Memory B cell (primary cell): ENCODE data around the gene GAS2L1.

Experiments
- ATAC-seq: fragments of 150-1000 bp; cut with Tn5 transposase; 2 replicates; pipeline ENCODE4 v1.10.0; 2021; ENCODE audit warnings: low read depth, mild to moderate bottlenecking, moderate library complexity
- DNase-seq, 2 donors: peaks; one replicate each; pipeline ENCODE4 v3.0.0; 2022; ENCODE audit warnings: low spot score in 2 of 2
- H3K27ac Mint-ChIP-seq: one replicate; pipeline ENCODE4 v1.8.0; 2022; ENCODE audit warnings: mild to moderate bottlenecking, moderate library complexity, mixed read lengths
- H3K27me3 Mint-ChIP-seq: one replicate; pipeline ENCODE4 v1.8.0; 2022; ENCODE audit warnings: mixed read lengths
- H3K36me3 Mint-ChIP-seq: one replicate; pipeline ENCODE4 v1.8.0; 2022; ENCODE audit warnings: mild to moderate bottlenecking, mixed read lengths
- H3K4me1 Mint-ChIP-seq: one replicate; pipeline ENCODE4 v1.8.0; 2022; ENCODE audit warnings: mixed read lengths
- H3K4me3 Mint-ChIP-seq: one replicate; pipeline ENCODE4 v1.8.0; 2022; ENCODE audit warnings: mild to moderate bottlenecking, moderate library complexity, mixed read lengths
- H3K9me3 Mint-ChIP-seq: one replicate; pipeline ENCODE4 v1.8.0; 2022; ENCODE audit warnings: mixed read lengths

Gene GAS2L1

GRCh38 chr22:29298641-29299040 is 7.8 kb upstream of the GAS2L1 start:
- ATAC-seq (no peak), DNase-seq (no peak)
- Mint-ChIP-seq H3K4me3 (no peak overlapping the region), H3K36me3 (peaks cover 33% of the 10 kb centered on the region), H3K27me3 (no peaks in the 10 kb centered on the region), H3K27ac (no peak overlapping the region), H3K9me3 (no peaks in the 10 kb centered on the region), H3K4me1 (peaks cover 9% of the 10 kb centered on the region)

- no peak for ATAC-seq
- no peaks in the 10 kb centered on the region for H3K9me3 Mint-ChIP-seq
- no peaks in the 10 kb centered on the region for H3K27me3 Mint-ChIP-seq
- no peak overlapping the region for H3K27ac Mint-ChIP-seq
- peaks cover 31% of the 10 kb centered on the region for H3K36me3 Mint-ChIP-seq
- no peak for DNase-seq
- no peak overlapping the region for H3K4me3 Mint-ChIP-seq
- peaks cover 10% of the 10 kb centered on the region for H3K4me1 Mint-ChIP-seq
These were observed 7.1 kb upstream of the GAS2L1 start for GRCh38 chr22:29299136-29299900.

GRCh38 chr22:29300467-29300806 is 6.0 kb upstream of the GAS2L1 start:
- peak overlapping the region; percentile 36 for H3K27ac Mint-ChIP-seq
- H3K27me3 Mint-ChIP-seq: peaks cover 4% of the 10 kb centered on the region
- H3K9me3 Mint-ChIP-seq: no peaks in the 10 kb centered on the region
- peaks cover 31% of the 10 kb centered on the region for H3K36me3 Mint-ChIP-seq
- DNase-seq (no peak), ATAC-seq (peak; percentile 8)
- peaks cover 13% of the 10 kb centered on the region for H3K4me1 Mint-ChIP-seq
- H3K4me3 Mint-ChIP-seq: no peak overlapping the region

GRCh38 chr22:29300807-29301601 is 5.4 kb upstream of the GAS2L1 start:
- ATAC-seq (peak; percentile 16), DNase-seq (no peak)
- Mint-ChIP-seq H3K27me3 (peaks cover 6% of the 10 kb centered on the region), H3K9me3 (no peaks in the 10 kb centered on the region), H3K4me1 (peaks cover 16% of the 10 kb centered on the region), H3K36me3 (peaks cover 28% of the 10 kb centered on the region), H3K4me3 (no peak overlapping the region), H3K27ac (peak overlapping the region; percentile 36)

- Mint-ChIP-seq H3K36me3 (peaks cover 28% of the 10 kb centered on the region), H3K27me3 (peaks cover 9% of the 10 kb centered on the region), H3K9me3 (no peaks in the 10 kb centered on the region), H3K4me1 (peaks cover 21% of the 10 kb centered on the region), H3K4me3 (no peak overlapping the region), H3K27ac (no peak overlapping the region)
- DNase-seq (no peak), ATAC-seq (no peak)
These were observed 4.6 kb upstream of the GAS2L1 start for GRCh38 chr22:29301716-29302401.

GRCh38 chr22:29302402-29302680 is 4.1 kb upstream of the GAS2L1 start:
- Mint-ChIP-seq H3K9me3 (no peaks in the 10 kb centered on the region), H3K27me3 (peaks cover 10% of the 10 kb centered on the region), H3K4me1 (peaks cover 22% of the 10 kb centered on the region), H3K36me3 (peaks cover 25% of the 10 kb centered on the region), H3K4me3 (no peak overlapping the region), H3K27ac (no peak overlapping the region)
- DNase-seq: no peak
- ATAC-seq: no peak

- H3K27ac Mint-ChIP-seq: no peak overlapping the region
- DNase-seq (no peak), ATAC-seq (no peak)
- peaks cover 20% of the 10 kb centered on the region for H3K36me3 Mint-ChIP-seq
- H3K27me3 Mint-ChIP-seq: peaks cover 14% of the 10 kb centered on the region
- H3K9me3 Mint-ChIP-seq: no peaks in the 10 kb centered on the region
- H3K4me1 Mint-ChIP-seq: peaks cover 25% of the 10 kb centered on the region
- H3K4me3 Mint-ChIP-seq: no peak overlapping the region
These were observed 3.6 kb upstream of the GAS2L1 start for GRCh38 chr22:29302681-29303465.

GRCh38 chr22:29305836-29306174 is 645 bp upstream of the GAS2L1 start:
- peaks cover 25% of the 10 kb centered on the region for H3K4me1 Mint-ChIP-seq
- H3K9me3 Mint-ChIP-seq: no peaks in the 10 kb centered on the region
- DNase-seq: no peak

GRCh38 chr22:29306835-29307595 is 565 bp downstream of the GAS2L1 start:
- peak overlapping the region; percentile 81 for H3K4me3 Mint-ChIP-seq
- DNase-seq (no peak), ATAC-seq (no peak)
- no peaks in the 10 kb centered on the region for H3K9me3 Mint-ChIP-seq
- peaks cover 17% of the 10 kb centered on the region for H3K27me3 Mint-ChIP-seq
- no peaks in the 10 kb centered on the region for H3K36me3 Mint-ChIP-seq
- H3K27ac Mint-ChIP-seq: no peak overlapping the region
- peaks cover 23% of the 10 kb centered on the region for H3K4me1 Mint-ChIP-seq

More at GRCh38 chr22:29305836-29306174, 645 bp upstream of the GAS2L1 start:
- Mint-ChIP-seq H3K27me3 (peaks cover 14% of the 10 kb centered on the region), H3K36me3 (peaks cover 6% of the 10 kb centered on the region), H3K27ac (no peak overlapping the region), H3K4me3 (peak overlapping the region; percentile 78)
- ATAC-seq: no peak

GRCh38 chr22:29307596-29308147 is 1.2 kb downstream of the GAS2L1 start:
- no peak for ATAC-seq

GRCh38 chr22:29308148-29308790 is 1.8 kb downstream of the GAS2L1 start:
- Mint-ChIP-seq H3K9me3 (no peaks in the 10 kb centered on the region), H3K4me3 (no peak overlapping the region), H3K27me3 (peaks cover 26% of the 10 kb centered on the region), H3K4me1 (peaks cover 23% of the 10 kb centered on the region), H3K36me3 (no peaks in the 10 kb centered on the region), H3K27ac (no peak overlapping the region)
- ATAC-seq (no peak), DNase-seq (no peak)

More at GRCh38 chr22:29307596-29308147, 1.2 kb downstream of the GAS2L1 start:
- no peaks in the 10 kb centered on the region for H3K36me3 Mint-ChIP-seq
- DNase-seq: no peak
- H3K27me3 Mint-ChIP-seq: peaks cover 20% of the 10 kb centered on the region
- H3K27ac Mint-ChIP-seq: no peak overlapping the region
- H3K9me3 Mint-ChIP-seq: no peaks in the 10 kb centered on the region
- peaks cover 23% of the 10 kb centered on the region for H3K4me1 Mint-ChIP-seq
- H3K4me3 Mint-ChIP-seq: peak overlapping the region; percentile 81

GRCh38 chr22:29308791-29309262 is 2.4 kb downstream of the GAS2L1 start:
- ATAC-seq: no peak
- Mint-ChIP-seq H3K27ac (no peak overlapping the region), H3K9me3 (no peaks in the 10 kb centered on the region), H3K4me3 (no peak overlapping the region), H3K27me3 (peaks cover 30% of the 10 kb centered on the region), H3K4me1 (peaks cover 21% of the 10 kb centered on the region), H3K36me3 (no peaks in the 10 kb centered on the region)
- DNase-seq: no peak
